NCI-H2081 treated with DMSO at 0.1 percent for 48 hours (cell line): ENCODE results near the gene BEST3.
"Not testable (repeated sequence)": the region's sequence is repeated elsewhere in the genome, so short reads cannot be mapped to it uniquely, and the experiment has no call there.

Source experiments
- DNase-seq: peaks from one replicate; lab custom pipeline; 2025; lab: John Stamatoyannopoulos, UW

The BEST3 gene

GRCh38 chr12:69688021-69688420 lies 11.1 kb downstream of the BEST3 start:
- no peak for DNase-seq

GRCh38 chr12:69687390-69687789 lies 11.7 kb downstream of the BEST3 start:
- DNase-seq = no peak

- DNase-seq = no peak
Measured at GRCh38 chr12:69686731-69687130, 12.4 kb downstream of the BEST3 start.

- DNase-seq = no peak
Measured at GRCh38 chr12:69685810-69686209, 13.3 kb downstream of the BEST3 start.

GRCh38 chr12:69684466-69684865 lies 14.6 kb downstream of the BEST3 start:
- DNase-seq = no peak

GRCh38 chr12:69682110-69682755 lies 16.9 kb downstream of the BEST3 start:
- DNase-seq = no peak

GRCh38 chr12:69679119-69679518 lies 20.0 kb downstream of the BEST3 start:
- DNase-seq = no peak

GRCh38 chr12:69676257-69677012 lies 22.7 kb downstream of the BEST3 start:
- DNase-seq = no peak

- no peak for DNase-seq
Measured at GRCh38 chr12:69672195-69672594, 26.9 kb downstream of the BEST3 start.

- no peak for DNase-seq
Measured at GRCh38 chr12:69671597-69671996, 27.5 kb downstream of the BEST3 start.

- no peak for DNase-seq
Measured at GRCh38 chr12:69666798-69667197, 32.3 kb downstream of the BEST3 start.

GRCh38 chr12:69664930-69665377 lies 34.1 kb downstream of the BEST3 start:
- not testable (repeated sequence) for DNase-seq

- DNase-seq = no peak
Measured at GRCh38 chr12:69663726-69664125, 35.4 kb downstream of the BEST3 start.

- no peak for DNase-seq
Measured at GRCh38 chr12:69662764-69663163, 36.3 kb downstream of the BEST3 start.

GRCh38 chr12:69661386-69661785 lies 37.7 kb downstream of the BEST3 start:
- no peak for DNase-seq

GRCh38 chr12:69660164-69660863 lies 38.8 kb downstream of the BEST3 start:
- DNase-seq = no peak

GRCh38 chr12:69658203-69658602 lies 40.9 kb downstream of the BEST3 start:
- no peak for DNase-seq

- no peak for DNase-seq
Measured at GRCh38 chr12:69657376-69658137, 41.5 kb downstream of the BEST3 start.

GRCh38 chr12:69655616-69656340 lies 43.3 kb downstream of the BEST3 start:
- no peak for DNase-seq

- no peak for DNase-seq
Measured at GRCh38 chr12:69653703-69654102, 45.4 kb downstream of the BEST3 start.

GRCh38 chr12:69651922-69652321 lies 47.2 kb downstream of the BEST3 start:
- DNase-seq = no peak

GRCh38 chr12:69649529-69649928 lies 49.6 kb downstream of the BEST3 start:
- DNase-seq = no peak
